ENCODE results near the gene FLRT2.

FLRT2 gene

DNA sequence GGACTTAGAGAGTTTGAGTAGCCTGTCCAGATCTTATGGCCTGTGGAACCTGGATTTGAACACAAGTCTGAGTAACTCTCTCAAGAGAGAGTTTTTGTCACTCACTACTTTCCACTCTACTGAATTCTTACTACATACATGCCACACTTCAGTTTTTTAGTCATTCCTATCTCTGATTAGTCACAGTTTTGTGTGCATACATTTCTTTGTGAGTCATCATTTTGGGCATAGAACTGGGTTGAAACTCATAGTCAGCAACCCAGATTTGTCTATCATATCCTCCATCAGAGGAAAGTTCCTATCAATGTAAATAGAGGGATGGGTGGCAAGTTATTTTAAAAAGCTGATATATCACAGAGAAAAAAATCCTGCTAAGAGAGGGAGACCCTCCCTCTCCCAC is 42.9 kb downstream of the FLRT2 start:
- TF ChIP-seq, protein P1, sequence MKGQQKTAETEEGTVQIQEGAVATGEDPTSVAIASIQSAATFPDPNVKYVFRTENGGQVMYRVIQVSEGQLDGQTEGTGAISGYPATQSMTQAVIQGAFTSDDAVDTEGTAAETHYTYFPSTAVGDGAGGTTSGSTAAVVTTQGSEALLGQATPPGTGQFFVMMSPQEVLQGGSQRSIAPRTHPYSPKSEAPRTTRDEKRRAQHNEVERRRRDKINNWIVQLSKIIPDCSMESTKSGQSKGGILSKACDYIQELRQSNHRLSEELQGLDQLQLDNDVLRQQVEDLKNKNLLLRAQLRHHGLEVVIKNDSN (IDR thresholded peaks at IDR 0.05) = no peak
- TF ChIP-seq REST (IDR thresholded peaks at IDR 0.05; ENCODE audit: low read depth) (no peak), MAX (IDR thresholded peaks at IDR 0.05) (no peak), YY1 (IDR thresholded peaks at IDR 0.05; ENCODE audit: low read depth) (no peak), NFIC (IDR thresholded peaks at IDR 0.05) (no peak), CEBPB (IDR thresholded peaks at IDR 0.05) (no peak), TAF1 (IDR thresholded peaks at IDR 0.05; ENCODE audit: low read depth) (no peak), EP300 (IDR thresholded peaks at IDR 0.05; ENCODE audit: borderline replicate concordance) (no peak), ZBTB7A (IDR thresholded peaks at IDR 0.05; ENCODE audit: low read depth) (no peak), TEAD4 (IDR thresholded peaks at IDR 0.05) (no peak), RAD21 (IDR thresholded peaks at IDR 0.05; ENCODE audit: low read depth) (no peak), FOXM1 (IDR thresholded peaks at IDR 0.05; ENCODE audit: borderline replicate concordance, low read depth) (no peak), CREB1 (IDR thresholded peaks at IDR 0.05; ENCODE audit: low read depth) (no peak), TCF12 (IDR thresholded peaks at IDR 0.05; ENCODE audit: low read depth) (no peak), EGR1 (IDR thresholded peaks at IDR 0.05) (no peak)

GRCh38 chr14:85573406-85573805 is 43.5 kb downstream of the FLRT2 start:
- TF ChIP-seq MAX (IDR thresholded peaks at IDR 0.05) (no peak), RAD21 (IDR thresholded peaks at IDR 0.05; ENCODE audit: low read depth) (no peak), TAF1 (IDR thresholded peaks at IDR 0.05; ENCODE audit: low read depth) (no peak), NFIC (IDR thresholded peaks at IDR 0.05) (no peak)

DNA sequence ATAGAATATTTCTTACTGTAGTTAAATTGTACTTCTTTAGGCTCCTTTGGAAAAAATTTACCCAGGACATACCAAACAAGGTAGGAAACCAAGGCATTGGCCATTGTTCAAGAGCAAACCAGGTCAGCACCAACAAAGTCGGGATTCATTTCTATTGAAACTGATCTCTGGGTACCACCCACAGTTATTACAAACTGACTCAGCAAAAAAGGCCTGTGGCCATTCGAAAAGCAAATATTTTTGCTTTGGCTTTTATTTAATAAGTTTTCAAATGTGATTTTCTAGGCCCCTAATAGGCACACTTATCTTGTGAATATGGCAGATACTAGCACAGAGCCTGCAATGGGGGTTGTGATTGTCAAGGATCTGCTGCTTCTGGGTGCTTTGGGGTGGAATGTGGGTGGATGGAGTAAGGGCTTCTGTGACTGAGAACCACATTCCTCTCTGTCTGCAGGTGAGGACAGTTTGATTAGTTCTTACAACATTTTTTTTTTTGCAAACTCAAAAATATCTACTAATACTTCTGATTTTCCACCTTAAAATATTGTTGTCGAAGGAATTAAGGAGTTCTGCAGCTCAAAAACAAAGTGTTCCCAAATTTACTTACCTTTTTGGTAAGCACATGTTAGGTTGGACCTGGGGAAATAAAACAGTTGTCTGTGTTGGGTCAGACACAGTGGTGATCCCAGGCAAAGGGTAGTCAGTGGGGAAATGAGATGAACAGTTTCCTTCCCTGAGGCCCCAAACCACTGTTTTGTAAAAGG is 45.1 kb downstream of the FLRT2 start:
- TF ChIP-seq MAX (IDR thresholded peaks at IDR 0.05) (no peak), ZBTB7A (IDR thresholded peaks at IDR 0.05; ENCODE audit: low read depth) (no peak), CEBPB (IDR thresholded peaks at IDR 0.05) (no peak), CREB1 (IDR thresholded peaks at IDR 0.05; ENCODE audit: low read depth) (no peak), FOXM1 (IDR thresholded peaks at IDR 0.05; ENCODE audit: borderline replicate concordance, low read depth) (no peak), EP300 (IDR thresholded peaks at IDR 0.05; ENCODE audit: borderline replicate concordance) (no peak), NFIC (IDR thresholded peaks at IDR 0.05) (no peak), TCF12 (IDR thresholded peaks at IDR 0.05; ENCODE audit: low read depth) (no peak), EGR1 (IDR thresholded peaks at IDR 0.05) (no peak), TAF1 (IDR thresholded peaks at IDR 0.05; ENCODE audit: low read depth) (no peak), REST (IDR thresholded peaks at IDR 0.05; ENCODE audit: low read depth) (no peak), TEAD4 (IDR thresholded peaks at IDR 0.05) (no peak), YY1 (IDR thresholded peaks at IDR 0.05; ENCODE audit: low read depth) (no peak), RAD21 (IDR thresholded peaks at IDR 0.05; ENCODE audit: low read depth) (no peak)
- TF ChIP-seq, protein P1 (IDR thresholded peaks at IDR 0.05) = no peak

GRCh38 chr14:85575617-85575898 is 45.6 kb downstream of the FLRT2 start:
- TF ChIP-seq EP300 (IDR thresholded peaks at IDR 0.05; ENCODE audit: borderline replicate concordance) (no peak), EGR1 (IDR thresholded peaks at IDR 0.05) (no peak), MAX (IDR thresholded peaks at IDR 0.05) (no peak), TCF12 (IDR thresholded peaks at IDR 0.05; ENCODE audit: low read depth) (no peak), CEBPB (IDR thresholded peaks at IDR 0.05) (no peak), TEAD4 (IDR thresholded peaks at IDR 0.05) (no peak), TAF1 (IDR thresholded peaks at IDR 0.05; ENCODE audit: low read depth) (no peak), CREB1 (IDR thresholded peaks at IDR 0.05; ENCODE audit: low read depth) (no peak)

GRCh38 chr14:85576218-85576617 is 46.3 kb downstream of the FLRT2 start:
- TF ChIP-seq, protein P1 (IDR thresholded peaks at IDR 0.05) = no peak
- TF ChIP-seq ZBTB7A (IDR thresholded peaks at IDR 0.05; ENCODE audit: low read depth) (no peak), RAD21 (IDR thresholded peaks at IDR 0.05; ENCODE audit: low read depth) (no peak), TAF1 (IDR thresholded peaks at IDR 0.05; ENCODE audit: low read depth) (no peak), NFIC (IDR thresholded peaks at IDR 0.05) (no peak), REST (IDR thresholded peaks at IDR 0.05; ENCODE audit: low read depth) (no peak), TEAD4 (IDR thresholded peaks at IDR 0.05) (no peak), EGR1 (IDR thresholded peaks at IDR 0.05) (no peak), CEBPB (IDR thresholded peaks at IDR 0.05) (no peak), EP300 (IDR thresholded peaks at IDR 0.05; ENCODE audit: borderline replicate concordance) (no peak), TCF12 (IDR thresholded peaks at IDR 0.05; ENCODE audit: low read depth) (no peak), YY1 (IDR thresholded peaks at IDR 0.05; ENCODE audit: low read depth) (no peak), MAX (IDR thresholded peaks at IDR 0.05) (no peak), FOXM1 (IDR thresholded peaks at IDR 0.05; ENCODE audit: borderline replicate concordance, low read depth) (no peak), CREB1 (IDR thresholded peaks at IDR 0.05; ENCODE audit: low read depth) (no peak)

Data from Ishikawa (cell line).